ENCODE data around the gene SKAP1. TPM values are rescaled to one million over a fixed set of nuclear protein-coding genes. Genes with fewer than 3 reads are reported as not detected.

SKAP1 gene
- total RNA-seq, 4 donors from 2014 or later: 1.1 to 1.7 (median 1.2) TPM

DNA sequence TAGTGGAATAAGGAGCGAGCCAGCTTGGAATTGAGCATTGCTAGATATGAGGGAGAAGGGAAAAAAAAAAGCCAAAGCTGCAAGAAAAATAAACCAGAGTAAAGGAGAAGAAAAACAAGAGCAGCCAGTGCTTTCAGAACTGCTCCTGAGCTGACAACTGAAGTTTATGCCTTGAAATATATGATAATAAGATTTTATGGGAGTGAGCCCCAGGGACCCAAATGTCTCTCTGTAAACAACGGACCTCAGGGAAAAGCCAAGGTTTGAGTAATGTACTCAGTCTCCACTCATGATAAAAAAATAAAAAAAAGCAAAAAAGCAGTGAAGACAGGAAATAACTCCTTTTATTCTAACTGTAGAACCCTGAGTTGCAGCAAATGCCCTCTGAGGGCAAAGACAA, 189.9 kb downstream of the SKAP1 start:
- H3K27ac ChIP-seq (replicated peaks in 1 of 4): peak overlapping the region in 1 of 4 donors; percentile 37
- no peaks in the 10 kb centered on the region for H3K36me3 ChIP-seq
- intact Hi-C loops (cut with DNase I): no loop called here
- 64% methylated on average over 2 of the region's 2 CpGs for WGBS
- DNase-seq (ENCODE audit: extremely low spot score): no peak
- peaks cover 23 to 26% (median 24%) of the 10 kb centered on the region in 4 donors for H3K4me1 ChIP-seq
- H3K4me3 ChIP-seq: no peak overlapping the region
- H3K27me3 ChIP-seq: peaks cover 0 to 5% (median 0%) of the 10 kb centered on the region in 4 donors
- no peaks in the 10 kb centered on the region for H3K9me3 ChIP-seq
- TF ChIP-seq POLR2A (IDR thresholded peaks at IDR 0.05; ENCODE audit: low read depth): no peak
- no peak for TF ChIP-seq POLR2AphosphoS5 (IDR thresholded peaks at IDR 0.05)
- TF ChIP-seq EP300 (IDR thresholded peaks at IDR 0.05): no peak

DNA sequence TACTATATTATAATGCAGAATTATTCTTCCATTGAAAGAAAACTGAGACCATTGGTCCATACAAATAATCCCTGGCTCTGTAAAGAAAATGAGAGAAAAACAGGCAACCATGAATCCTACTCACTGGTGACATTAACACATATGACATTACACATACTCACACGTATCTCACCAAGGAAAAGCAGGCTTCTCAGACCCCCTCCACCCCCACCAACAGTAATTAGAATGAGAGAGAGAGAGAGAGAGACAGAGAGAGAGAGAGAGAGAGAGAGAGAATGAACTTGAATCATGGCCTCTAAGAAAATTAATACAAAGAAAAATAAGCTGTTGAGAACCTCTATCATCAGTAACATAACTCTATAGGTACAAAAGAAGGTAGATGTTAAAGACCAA, 190.4 kb downstream of the SKAP1 start:
- Histone ChIP-seq H3K27me3 (peaks cover 0 to 5% (median 0%) of the 10 kb centered on the region in 4 donors), H3K4me3 (no peak overlapping the region), H3K36me3 (no peaks in the 10 kb centered on the region), H3K27ac (replicated peaks in 1 of 4) (no peak overlapping the region), H3K9me3 (no peaks in the 10 kb centered on the region), H3K4me1 (peaks cover 23 to 26% (median 24%) of the 10 kb centered on the region in 4 donors)
- intact Hi-C loops (cut with DNase I): no loop called here
- TF ChIP-seq POLR2A (IDR thresholded peaks at IDR 0.05; ENCODE audit: low read depth) (no peak), EP300 (IDR thresholded peaks at IDR 0.05) (no peak), POLR2AphosphoS5 (IDR thresholded peaks at IDR 0.05) (no peak)
- TF ChIP-seq, protein P1, sequence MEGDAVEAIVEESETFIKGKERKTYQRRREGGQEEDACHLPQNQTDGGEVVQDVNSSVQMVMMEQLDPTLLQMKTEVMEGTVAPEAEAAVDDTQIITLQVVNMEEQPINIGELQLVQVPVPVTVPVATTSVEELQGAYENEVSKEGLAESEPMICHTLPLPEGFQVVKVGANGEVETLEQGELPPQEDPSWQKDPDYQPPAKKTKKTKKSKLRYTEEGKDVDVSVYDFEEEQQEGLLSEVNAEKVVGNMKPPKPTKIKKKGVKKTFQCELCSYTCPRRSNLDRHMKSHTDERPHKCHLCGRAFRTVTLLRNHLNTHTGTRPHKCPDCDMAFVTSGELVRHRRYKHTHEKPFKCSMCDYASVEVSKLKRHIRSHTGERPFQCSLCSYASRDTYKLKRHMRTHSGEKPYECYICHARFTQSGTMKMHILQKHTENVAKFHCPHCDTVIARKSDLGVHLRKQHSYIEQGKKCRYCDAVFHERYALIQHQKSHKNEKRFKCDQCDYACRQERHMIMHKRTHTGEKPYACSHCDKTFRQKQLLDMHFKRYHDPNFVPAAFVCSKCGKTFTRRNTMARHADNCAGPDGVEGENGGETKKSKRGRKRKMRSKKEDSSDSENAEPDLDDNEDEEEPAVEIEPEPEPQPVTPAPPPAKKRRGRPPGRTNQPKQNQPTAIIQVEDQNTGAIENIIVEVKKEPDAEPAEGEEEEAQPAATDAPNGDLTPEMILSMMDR (IDR thresholded peaks at IDR 0.05): no peak
- WGBS: 76% methylated on average over 1 of the region's 1 CpG
- no peak for DNase-seq (ENCODE audit: extremely low spot score)

DNA sequence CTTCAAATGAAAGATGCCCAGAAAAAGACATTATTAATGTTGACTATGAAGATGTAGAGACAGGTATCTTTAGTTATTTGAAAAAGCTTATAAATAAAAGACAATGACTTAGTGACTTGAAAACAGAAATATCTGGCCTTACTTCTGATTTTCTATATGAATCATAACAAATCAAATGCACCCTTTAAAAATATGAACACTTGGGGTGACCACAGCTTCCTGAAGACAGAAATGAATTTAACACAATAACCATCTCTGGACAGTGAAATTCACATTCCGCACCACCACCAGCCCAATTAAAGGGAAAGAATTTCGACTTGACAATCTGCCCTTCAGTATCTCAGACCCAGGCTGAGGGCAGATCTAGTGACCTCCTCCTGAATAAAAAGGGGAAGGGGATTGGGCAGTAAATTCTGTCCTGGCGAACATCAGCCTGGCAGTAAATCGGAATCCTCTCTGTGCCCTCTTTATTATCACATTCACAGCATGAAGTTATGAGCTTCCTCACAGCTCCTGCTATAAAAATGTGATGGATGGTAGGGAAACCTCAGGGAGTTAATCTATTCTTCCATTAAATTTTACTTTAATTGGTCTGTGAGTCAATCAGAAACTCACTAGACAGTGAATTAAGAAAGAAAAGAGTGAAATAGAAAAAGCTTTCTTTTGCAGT, 190.9 kb downstream of the SKAP1 start:
- H3K27me3 ChIP-seq: peaks cover 0 to 5% (median 0%) of the 10 kb centered on the region in 4 donors
- intact Hi-C loops (cut with DNase I): no loop called here
- H3K36me3 ChIP-seq: no peaks in the 10 kb centered on the region
- H3K27ac ChIP-seq (replicated peaks in 1 of 4): no peak overlapping the region
- H3K4me1 ChIP-seq: peaks cover 23 to 26% (median 24%) of the 10 kb centered on the region in 4 donors
- DNase-seq (ENCODE audit: extremely low spot score): no peak
- no peaks in the 10 kb centered on the region for H3K9me3 ChIP-seq
- WGBS: 79% methylated on average over 4 of the region's 4 CpGs
- no peak for TF ChIP-seq POLR2AphosphoS5 (IDR thresholded peaks at IDR 0.05)
- TF ChIP-seq EP300 (IDR thresholded peaks at IDR 0.05): no peak
- no peak for TF ChIP-seq POLR2A (IDR thresholded peaks at IDR 0.05; ENCODE audit: low read depth)
- TF ChIP-seq, protein P1 (IDR thresholded peaks at IDR 0.05): no peak
- no peak overlapping the region for H3K4me3 ChIP-seq

DNA sequence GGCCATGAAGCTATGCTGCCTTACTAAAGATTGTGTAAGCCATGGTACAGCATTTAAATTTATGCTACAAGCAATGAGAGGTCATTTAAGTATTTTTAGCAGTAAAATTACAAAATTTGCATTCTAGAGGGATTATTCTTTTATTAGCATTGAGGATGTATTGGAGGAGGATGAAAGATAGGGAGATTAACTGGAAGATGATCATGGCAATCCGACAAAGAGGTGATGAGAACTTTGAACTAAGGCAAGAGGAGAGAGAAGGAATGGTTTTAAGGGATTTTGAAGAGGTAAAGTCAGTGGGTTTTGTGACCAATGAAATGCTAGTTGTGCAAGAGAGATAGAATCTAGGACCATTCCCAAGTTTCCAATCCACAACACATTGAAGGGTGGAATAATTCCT, 192.6 kb downstream of the SKAP1 start:
- Histone ChIP-seq H3K4me1 (peaks cover 23 to 26% (median 24%) of the 10 kb centered on the region in 4 donors), H3K36me3 (no peaks in the 10 kb centered on the region), H3K4me3 (no peak overlapping the region), H3K9me3 (no peaks in the 10 kb centered on the region), H3K27ac (replicated peaks in 1 of 4) (no peak overlapping the region), H3K27me3 (peaks cover 0 to 15% (median 0%) of the 10 kb centered on the region in 4 donors)
- intact Hi-C loops (cut with DNase I): no loop called here
- no peak for DNase-seq (ENCODE audit: extremely low spot score)
- TF ChIP-seq EP300 (IDR thresholded peaks at IDR 0.05): no peak
- no peak for TF ChIP-seq POLR2AphosphoS5 (IDR thresholded peaks at IDR 0.05)
- TF ChIP-seq, protein P1 (IDR thresholded peaks at IDR 0.05): no peak
- WGBS: 85% methylated on average over 1 of the region's 1 CpG

DNA sequence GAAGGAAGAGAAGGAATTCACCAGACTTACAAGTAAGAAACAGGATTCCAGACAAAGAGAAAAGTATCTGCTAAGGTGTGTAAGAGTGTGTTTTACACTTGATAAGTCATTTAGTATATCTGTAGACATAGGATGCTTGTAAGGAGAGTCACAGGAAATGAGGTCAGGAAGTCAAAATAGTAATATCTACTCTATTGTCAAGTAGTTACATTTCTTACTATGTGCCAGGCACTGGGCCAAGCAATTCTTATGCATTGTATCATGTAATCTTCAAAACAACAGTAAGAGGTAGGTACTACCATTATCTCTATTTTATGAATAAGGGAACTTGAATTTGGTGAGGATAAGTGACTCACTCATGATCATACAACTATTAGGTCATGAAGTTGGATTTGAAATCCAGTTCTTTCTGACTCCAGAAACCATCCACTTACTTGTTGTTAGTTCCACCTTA, 193.3 kb downstream of the SKAP1 start:
- H3K27me3 ChIP-seq: peaks cover 0 to 18% (median 0%) of the 10 kb centered on the region in 4 donors
- no peak for DNase-seq (ENCODE audit: extremely low spot score)
- no peaks in the 10 kb centered on the region for H3K36me3 ChIP-seq
- H3K27ac ChIP-seq (replicated peaks in 1 of 4): no peak overlapping the region
- intact Hi-C loops (cut with DNase I): no loop called here
- no peak overlapping the region for H3K4me3 ChIP-seq
- no peaks in the 10 kb centered on the region for H3K9me3 ChIP-seq
- peaks cover 17 to 21% (median 18%) of the 10 kb centered on the region in 4 donors for H3K4me1 ChIP-seq
- TF ChIP-seq POLR2A (IDR thresholded peaks at IDR 0.05; ENCODE audit: low read depth) (no peak), POLR2AphosphoS5 (IDR thresholded peaks at IDR 0.05) (no peak), EP300 (IDR thresholded peaks at IDR 0.05) (no peak)
- TF ChIP-seq, protein P1 (IDR thresholded peaks at IDR 0.05): no peak

Data from esophagus muscularis mucosa (tissue), 4 donors.